Pancreas (tissue), 10 donors: ENCODE results near the gene DNAJA3. TPM values are rescaled to one million over a fixed set of nuclear protein-coding genes. Genes with fewer than 3 reads are reported as not detected.

Experiments
- ATAC-seq, 4 donors: fragments of 200-7000 bp; cut with Tn5 transposase; one replicate each; pipeline versions ENCODE4 v1.8.0 to v1.9.1; 2020; ENCODE audit warnings: mild to moderate bottlenecking in 4 of 4, moderate library complexity in 4 of 4
- DNase-seq, 6 donors: peaks; one replicate each; pipeline ENCODE4 v3.0.0-alpha.2; 2020
- FAIRE-seq: peaks from 2 replicates; lab custom pipeline; 2012; peaks lifted over from hg19 to GRCh38; lab: Jason Lieb, UNC
- H3K27ac ChIP-seq, 4 donors: fragments of 200-600 bp; sonication (generic); 1 replicate in 3 of 4; 2 replicates in 1 of 4; pipeline versions ENCODE4 v1.5.0 to v1.8.0; 2020
- H3K27me3 ChIP-seq, 4 donors: fragments of 200-600 bp; one replicate each; pipeline ENCODE4 v1.8.0; 2021
- H3K36me3 ChIP-seq, 3 donors: fragments of 200-600 bp; sonication (generic) in 1 of 3; one replicate each; pipeline versions ENCODE4 v1.5.0 to v1.8.0; 2020 to 2021
- H3K4me1 ChIP-seq, 3 donors: fragments of 200-600 bp; one replicate each; pipeline ENCODE4 v1.8.0; 2021
- H3K4me3 ChIP-seq, 4 donors: fragments of 200-600 bp; sonication (generic) in 2 of 4; one replicate each; pipeline versions ENCODE4 v1.5.0 to v1.8.0; 2020 to 2021
- H3K9me3 ChIP-seq, 4 donors: fragments of 200-600 bp; one replicate each; pipeline ENCODE4 v1.8.0; 2021
- WGBS, 2 donors: extraction: QIAGEN DNeasy Blood & Tissue Kit; methylation state at CpG; one replicate each; pipeline ENCODE4 v1.1.7; 2013; 5-methylcytosine and 5-hydroxymethylcytosine counted together
- intact Hi-C, 3 donors: fragments of 100-400 bp; cut with DNase I; formaldehyde crosslinking; loops; one replicate each; pipeline versions ENCODE4 v1.11.1 to v1.14.2; 2022
- polyA plus RNA-seq, 2 donors: library from polyadenylated mRNA; stranded (reverse); fragments of 200-250 nt; gene quantifications; one replicate each; pipeline ENCODE4 v1.2.3, GENCODE V29; 2013
- total RNA-seq, 6 donors: library from RNA; stranded (reverse); fragmentation: NEBNext Ultra II Directional in 4 of 6; extraction: Animal tissue kit (Norgen Biotek cat#: 25700) in 4 of 6; gene quantifications; one replicate each; pipeline versions ENCODE4 v1.2.1 to v1.2.4, GENCODE V29; 2021 to 2023
- TF ChIP-seq, protein P1 (sequence below), 4 donors: fragments of 200-600 bp; sonication (generic) in 3 of 4; IDR thresholded peaks; one replicate each; pipeline versions ENCODE4 v1.5.0 to v1.8.0; 2021; ENCODE audit warnings: antibody characterized with exemption in 4 of 4
- donor health status: healthy with polysubstance abuse.
- donor health status: DM: no; HTN: no; CAD: no; lungs with moderate emphysema.
- donor health status: DM: no; HTN: no; CAD: no.
- donor health status: control.
- donor health status: control.
- donor health status: Bipolar disorder and iron deficiency.
- donor health status: DM: yes; HTN: yes; CAD: no.
- donor health status: DM: no; HTN: no; CAD: no.
- donor health status: DM: no; HTN: no; CAD: no.
- donor health status: DM: yes; HTN: yes; CAD: no.

Gene DNAJA3
- total and polyA plus RNA-seq, 8 donors: 20.3 to 33.7 (median 21.5) TPM

DNA sequence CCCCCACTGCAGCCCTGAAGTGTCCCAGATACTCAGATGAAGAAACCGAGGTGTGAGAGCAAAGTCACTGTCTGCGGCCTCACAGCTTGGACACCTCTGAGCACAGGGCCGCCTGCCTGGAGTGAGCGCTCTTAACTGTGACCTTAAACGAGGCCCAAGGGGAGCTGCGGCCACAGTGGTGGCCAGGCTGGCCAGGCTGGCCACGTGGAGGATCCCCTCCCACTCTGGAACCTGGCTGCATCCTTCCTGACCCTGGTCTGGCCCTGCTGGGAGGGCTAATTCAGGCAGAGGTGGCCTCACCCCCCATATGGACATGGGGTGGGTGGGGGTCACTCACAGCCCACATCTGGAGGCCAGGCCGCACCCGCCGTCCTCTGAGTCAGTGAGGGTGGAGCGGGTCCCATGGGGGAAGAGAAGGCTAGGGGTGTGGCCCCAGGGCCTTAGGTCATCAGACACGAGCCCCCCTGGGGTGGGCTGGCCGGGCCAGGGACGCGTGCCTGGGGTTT is 47.5 kb upstream of the DNAJA3 start:
- peaks cover 0 to 12% (median 0%) of the 10 kb centered on the region in 3 donors for H3K36me3 ChIP-seq
- ATAC-seq (no peak), FAIRE-seq (no peak), DNase-seq (peak in 2 of 6 donors; percentile 27 to 70)
- H3K4me1 ChIP-seq: peaks cover 0 to 25% (median 24%) of the 10 kb centered on the region in 3 donors
- no peak overlapping the region for H3K27ac ChIP-seq
- WGBS, 2 donors: 83 to 92% methylated on average over 15 of the region's 15 CpGs
- intact Hi-C loops: no loop called here
- TF ChIP-seq, protein P1, sequence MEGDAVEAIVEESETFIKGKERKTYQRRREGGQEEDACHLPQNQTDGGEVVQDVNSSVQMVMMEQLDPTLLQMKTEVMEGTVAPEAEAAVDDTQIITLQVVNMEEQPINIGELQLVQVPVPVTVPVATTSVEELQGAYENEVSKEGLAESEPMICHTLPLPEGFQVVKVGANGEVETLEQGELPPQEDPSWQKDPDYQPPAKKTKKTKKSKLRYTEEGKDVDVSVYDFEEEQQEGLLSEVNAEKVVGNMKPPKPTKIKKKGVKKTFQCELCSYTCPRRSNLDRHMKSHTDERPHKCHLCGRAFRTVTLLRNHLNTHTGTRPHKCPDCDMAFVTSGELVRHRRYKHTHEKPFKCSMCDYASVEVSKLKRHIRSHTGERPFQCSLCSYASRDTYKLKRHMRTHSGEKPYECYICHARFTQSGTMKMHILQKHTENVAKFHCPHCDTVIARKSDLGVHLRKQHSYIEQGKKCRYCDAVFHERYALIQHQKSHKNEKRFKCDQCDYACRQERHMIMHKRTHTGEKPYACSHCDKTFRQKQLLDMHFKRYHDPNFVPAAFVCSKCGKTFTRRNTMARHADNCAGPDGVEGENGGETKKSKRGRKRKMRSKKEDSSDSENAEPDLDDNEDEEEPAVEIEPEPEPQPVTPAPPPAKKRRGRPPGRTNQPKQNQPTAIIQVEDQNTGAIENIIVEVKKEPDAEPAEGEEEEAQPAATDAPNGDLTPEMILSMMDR (IDR thresholded peaks at IDR 0.05): no peak
- H3K27me3 ChIP-seq: no peaks in the 10 kb centered on the region
- no peaks in the 10 kb centered on the region for H3K9me3 ChIP-seq
- H3K4me3 ChIP-seq: no peak overlapping the region

GRCh38 chr16:4378999-4379690 is 46.5 kb upstream of the DNAJA3 start:
- WGBS, 2 donors: 81 to 84% methylated on average over 20 to 21 of the region's 21 CpGs
- ATAC-seq (no peak), DNase-seq (peak in 2 of 6 donors; percentile 32 to 64), FAIRE-seq (no peak)
- Histone ChIP-seq H3K4me3 (no peak overlapping the region), H3K27me3 (no peaks in the 10 kb centered on the region), H3K36me3 (peaks cover 0 to 20% (median 0%) of the 10 kb centered on the region in 3 donors), H3K27ac (no peak overlapping the region), H3K4me1 (peaks cover 0 to 21% (median 21%) of the 10 kb centered on the region in 3 donors), H3K9me3 (no peaks in the 10 kb centered on the region)
- intact Hi-C loops: no loop called here
- TF ChIP-seq, protein P1 (IDR thresholded peaks at IDR 0.05): no peak

DNA sequence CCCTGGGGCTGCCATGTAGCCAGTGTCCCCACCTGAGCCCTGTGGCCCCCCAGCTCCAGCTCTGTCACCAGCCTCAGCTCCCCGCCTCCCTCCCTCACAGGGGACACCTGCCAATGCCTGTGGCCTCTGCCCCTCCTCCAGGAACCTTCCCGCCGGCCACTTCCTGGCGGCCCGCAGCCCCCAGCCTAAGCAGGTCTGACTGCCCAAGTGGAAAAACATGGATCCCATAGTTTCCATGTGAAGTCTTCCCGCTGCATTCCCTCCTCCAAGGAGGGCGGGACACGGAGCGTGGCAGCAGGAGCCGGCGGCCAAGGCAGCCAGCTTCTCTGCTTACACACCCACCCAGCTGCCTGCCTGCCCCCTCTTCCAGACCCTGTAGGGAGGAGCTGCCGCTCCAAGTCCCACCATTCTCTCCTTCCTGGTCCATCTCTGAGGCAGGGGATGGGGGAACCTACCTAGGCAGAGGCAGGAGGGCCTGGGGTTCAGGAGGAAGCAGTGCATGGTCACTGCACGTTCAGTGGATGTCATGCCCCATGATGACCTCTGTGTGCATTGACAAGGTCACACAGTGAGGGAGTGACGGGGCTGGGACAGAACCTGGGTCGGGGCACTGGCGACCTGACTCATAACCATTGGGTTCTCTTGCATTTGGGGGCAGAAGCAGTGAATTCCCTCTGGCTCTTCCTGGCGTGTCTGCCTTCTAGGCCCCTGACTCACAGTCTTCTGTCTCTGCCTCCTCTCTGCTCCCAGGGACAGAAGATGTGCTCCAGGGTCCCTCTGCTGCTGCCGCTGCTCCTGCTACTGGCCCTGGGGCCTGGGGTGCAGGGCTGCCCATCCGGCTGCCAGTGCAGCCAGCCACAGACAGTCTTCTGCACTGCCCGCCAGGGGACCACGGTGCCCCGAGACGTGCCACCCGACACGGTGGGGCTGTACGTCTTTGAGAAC is 45.3 kb upstream of the DNAJA3 start:
- H3K9me3 ChIP-seq: no peaks in the 10 kb centered on the region
- H3K36me3 ChIP-seq: peaks cover 0 to 20% (median 0%) of the 10 kb centered on the region in 3 donors
- DNase-seq: peak in 1 of 6 donors; percentile 71
- H3K4me1 ChIP-seq: peaks cover 0 to 15% (median 14%) of the 10 kb centered on the region in 3 donors
- TF ChIP-seq, protein P1 (IDR thresholded peaks at IDR 0.05): no peak
- no peak overlapping the region for H3K4me3 ChIP-seq
- ATAC-seq: no peak
- H3K27me3 ChIP-seq: no peaks in the 10 kb centered on the region
- WGBS, 2 donors: 87 to 90% methylated on average over 26 of the region's 26 CpGs
- intact Hi-C loops: no loop called here
- FAIRE-seq: no peak
- H3K27ac ChIP-seq: no peak overlapping the region

DNA sequence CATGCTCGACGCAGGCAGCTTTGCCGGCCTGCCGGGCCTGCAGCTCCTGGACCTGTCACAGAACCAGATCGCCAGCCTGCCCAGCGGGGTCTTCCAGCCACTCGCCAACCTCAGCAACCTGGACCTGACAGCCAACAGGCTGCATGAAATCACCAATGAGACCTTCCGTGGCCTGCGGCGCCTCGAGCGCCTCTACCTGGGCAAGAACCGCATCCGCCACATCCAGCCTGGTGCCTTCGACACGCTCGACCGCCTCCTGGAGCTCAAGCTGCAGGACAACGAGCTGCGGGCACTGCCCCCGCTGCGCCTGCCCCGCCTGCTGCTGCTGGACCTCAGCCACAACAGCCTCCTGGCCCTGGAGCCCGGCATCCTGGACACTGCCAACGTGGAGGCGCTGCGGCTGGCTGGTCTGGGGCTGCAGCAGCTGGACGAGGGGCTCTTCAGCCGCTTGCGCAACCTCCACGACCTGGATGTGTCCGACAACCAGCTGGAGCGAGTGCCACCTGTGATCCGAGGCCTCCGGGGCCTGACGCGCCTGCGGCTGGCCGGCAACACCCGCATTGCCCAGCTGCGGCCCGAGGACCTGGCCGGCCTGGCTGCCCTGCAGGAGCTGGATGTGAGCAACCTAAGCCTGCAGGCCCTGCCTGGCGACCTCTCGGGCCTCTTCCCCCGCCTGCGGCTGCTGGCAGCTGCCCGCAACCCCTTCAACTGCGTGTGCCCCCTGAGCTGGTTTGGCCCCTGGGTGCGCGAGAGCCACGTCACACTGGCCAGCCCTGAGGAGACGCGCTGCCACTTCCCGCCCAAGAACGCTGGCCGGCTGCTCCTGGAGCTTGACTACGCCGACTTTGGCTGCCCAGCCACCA is 44.4 kb upstream of the DNAJA3 start:
- Histone ChIP-seq H3K4me1 (peaks cover 0 to 9% (median 7%) of the 10 kb centered on the region in 3 donors), H3K36me3 (peaks cover 0 to 20% (median 0%) of the 10 kb centered on the region in 3 donors), H3K4me3 (no peak overlapping the region), H3K9me3 (no peaks in the 10 kb centered on the region), H3K27me3 (no peaks in the 10 kb centered on the region), H3K27ac (no peak overlapping the region)
- intact Hi-C loops: no loop called here
- peak in 2 of 6 donors; percentile 24 to 73 for DNase-seq
- ATAC-seq: no peak
- WGBS, 2 donors: 94 to 95% methylated on average over 57 to 59 of the region's 59 CpGs
- TF ChIP-seq, protein P1 (IDR thresholded peaks at IDR 0.05): no peak
- FAIRE-seq: no peak
